GM19397 (cell line): Measurements from ENCODE around the gene OR6M1.

Experiments used
- ATAC-seq: cut with Tn5 transposase; IDR thresholded peaks from one replicate; pipeline ENCODE4 v1.9.1; 2021; ENCODE audit warnings: mild to moderate bottlenecking, moderate library complexity; ENCODE audit not compliant: unreplicated experiment

Gene OR6M1

DNA sequence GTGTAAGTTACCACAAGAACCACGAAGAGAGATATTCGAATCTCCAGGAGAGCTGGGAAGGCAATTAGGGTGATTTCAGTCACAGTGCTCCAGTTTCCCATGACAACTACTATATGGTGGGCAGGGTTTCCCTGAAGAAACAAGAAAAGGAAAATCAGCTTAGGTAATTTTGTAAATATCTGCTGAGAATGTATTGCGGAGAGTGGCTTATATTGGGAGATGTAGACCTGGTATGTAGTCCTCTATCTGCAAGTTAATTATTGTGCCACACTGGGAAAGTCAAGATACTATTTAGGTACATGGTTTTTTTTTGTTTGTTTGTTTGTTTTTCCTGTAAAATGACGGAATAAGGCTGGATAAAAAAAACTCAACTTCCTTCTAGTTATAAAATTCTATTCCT lies at the start of gene OR6M1:
TSS of gene OR6M1 (minus strand) at position 101 of the 400 bp plus-strand sequence. CDS start at position 101, 0 bp downstream.
- ATAC-seq = no peak

- ATAC-seq = no peak
These were observed 46.9 kb upstream of the OR6M1 start for GRCh38 chr11:123853038-123853437.

DNA sequence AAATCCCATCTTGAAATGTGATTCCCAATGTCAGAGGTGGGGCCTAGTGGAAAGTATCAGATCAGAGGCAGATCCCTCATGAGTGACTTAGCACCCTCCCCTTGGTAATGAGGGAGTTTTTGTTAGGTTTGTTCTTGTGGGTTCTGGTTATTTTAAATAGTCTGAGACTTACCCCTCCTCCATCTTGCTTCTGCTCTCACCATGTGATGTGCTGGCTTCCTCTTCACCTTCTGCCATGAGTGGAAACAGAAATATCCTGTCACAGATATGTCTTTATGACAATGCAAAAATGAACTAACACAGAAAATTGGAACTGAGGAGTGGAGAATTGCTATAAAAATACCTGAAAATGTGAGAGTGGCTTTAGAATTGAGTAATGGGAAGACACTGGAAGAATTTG lies 46.2 kb upstream of the OR6M1 start:
- no peak for ATAC-seq

- ATAC-seq = no peak
These were observed 45.0 kb upstream of the OR6M1 start for GRCh38 chr11:123851110-123851509.

DNA sequence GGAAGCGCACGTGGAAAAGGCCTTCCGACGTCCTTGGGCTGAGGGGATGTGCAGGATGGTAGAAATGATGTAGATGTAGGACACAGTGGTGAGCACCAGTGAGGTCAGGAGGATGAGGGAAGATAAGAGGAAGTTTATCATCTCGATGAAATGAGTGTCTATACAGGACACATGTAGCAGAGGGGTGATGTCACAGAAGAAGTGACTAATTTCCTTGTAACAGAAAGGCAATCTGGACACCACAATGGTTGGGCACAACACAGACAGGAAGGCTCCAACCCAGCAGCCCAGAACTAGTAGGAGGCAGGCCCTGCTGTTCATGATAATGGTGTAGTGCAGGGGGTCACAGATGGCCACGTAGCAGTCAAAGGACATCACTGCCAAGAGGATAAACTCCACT lies 35.0 kb upstream of the OR6M1 start:
- ATAC-seq = no peak

DNA sequence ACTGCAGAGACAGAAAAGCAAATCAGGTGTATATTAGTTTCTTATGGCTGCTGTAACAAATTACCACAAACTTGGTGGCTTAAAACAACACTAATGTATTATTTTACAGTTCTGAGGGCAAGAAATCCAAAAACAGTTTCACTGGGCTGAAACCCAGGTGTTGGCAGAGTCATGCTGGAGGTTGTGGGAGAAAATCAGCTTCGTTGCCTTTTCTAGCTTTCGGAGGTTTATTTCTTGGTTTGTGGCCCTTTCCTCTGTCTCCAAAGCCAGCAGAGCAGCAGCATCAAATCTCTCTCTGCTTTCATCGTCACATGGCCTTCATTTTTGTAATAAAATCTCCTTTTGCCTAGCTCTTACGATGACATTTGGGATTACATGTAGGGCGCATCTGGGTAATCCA lies 33.0 kb upstream of the OR6M1 start:
- no peak for ATAC-seq

DNA sequence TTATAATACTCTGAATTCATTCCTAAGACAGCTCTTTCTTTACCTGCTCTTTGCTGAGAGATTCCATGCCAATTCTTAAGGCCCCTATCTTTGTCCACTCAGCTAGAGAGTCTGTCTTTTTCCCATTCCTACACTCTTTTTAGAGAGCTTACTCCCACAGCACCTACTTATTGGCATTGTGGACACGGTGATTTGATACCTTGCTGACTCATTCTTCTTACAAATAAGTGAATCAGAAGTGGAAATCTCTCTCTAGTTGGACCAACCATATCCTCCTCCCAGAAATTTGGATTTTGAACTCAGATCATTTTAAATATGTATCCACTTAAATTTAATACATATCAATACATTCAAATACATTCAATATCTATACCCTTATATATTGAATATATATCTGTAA lies 32.5 kb upstream of the OR6M1 start:
- ATAC-seq = no peak

GRCh38 chr11:123838199-123838598 lies 32.0 kb upstream of the OR6M1 start:
- no peak for ATAC-seq

GRCh38 chr11:123833095-123833494 lies 26.9 kb upstream of the OR6M1 start:
- ATAC-seq = no peak

GRCh38 chr11:123829745-123830144 lies 23.6 kb upstream of the OR6M1 start:
- no peak for ATAC-seq

DNA sequence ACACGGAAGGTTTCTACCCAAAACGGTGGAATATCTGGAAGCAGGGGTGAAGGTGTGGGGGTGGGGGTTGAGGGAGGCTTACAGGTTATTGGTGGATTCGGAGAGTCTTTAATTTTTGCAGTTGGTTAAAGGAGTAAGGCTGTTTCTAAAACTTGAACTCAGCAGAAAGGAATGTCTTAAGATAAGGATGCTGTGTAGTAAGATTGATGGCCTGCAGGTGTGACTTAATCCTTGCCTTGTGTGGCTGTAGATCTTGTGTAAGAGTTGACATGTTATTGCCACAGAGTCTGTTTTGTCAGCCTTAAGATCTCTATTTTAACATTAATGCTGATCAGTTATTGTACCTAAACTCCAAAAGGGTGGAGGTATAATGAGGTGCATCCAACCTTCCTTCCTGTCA lies 16.4 kb upstream of the OR6M1 start:
- no peak for ATAC-seq

GRCh38 chr11:123822032-123822431 lies 15.9 kb upstream of the OR6M1 start:
- no peak for ATAC-seq

DNA sequence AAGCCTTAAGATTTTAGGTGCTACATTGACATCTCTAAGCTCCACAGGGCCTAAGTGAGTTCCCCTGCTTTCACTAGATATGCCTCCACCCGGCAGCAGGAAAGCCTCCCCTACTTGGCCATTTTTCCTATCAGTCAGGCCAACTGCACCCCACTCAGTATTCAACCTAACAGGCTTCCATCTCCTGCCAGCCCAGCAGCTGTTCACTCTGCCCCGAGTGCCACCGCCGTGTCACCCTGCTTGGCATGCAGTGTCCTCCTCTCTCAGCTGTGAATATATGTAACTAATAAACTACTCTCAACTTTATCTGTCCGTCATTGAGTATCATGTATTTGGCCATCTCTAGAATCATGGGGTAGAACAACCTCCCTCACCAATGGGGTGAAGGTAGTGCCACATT lies 9.0 kb upstream of the OR6M1 start:
- ATAC-seq = no peak

GRCh38 chr11:123801765-123802164 lies 4.4 kb downstream of the OR6M1 start:
- ATAC-seq = no peak

DNA sequence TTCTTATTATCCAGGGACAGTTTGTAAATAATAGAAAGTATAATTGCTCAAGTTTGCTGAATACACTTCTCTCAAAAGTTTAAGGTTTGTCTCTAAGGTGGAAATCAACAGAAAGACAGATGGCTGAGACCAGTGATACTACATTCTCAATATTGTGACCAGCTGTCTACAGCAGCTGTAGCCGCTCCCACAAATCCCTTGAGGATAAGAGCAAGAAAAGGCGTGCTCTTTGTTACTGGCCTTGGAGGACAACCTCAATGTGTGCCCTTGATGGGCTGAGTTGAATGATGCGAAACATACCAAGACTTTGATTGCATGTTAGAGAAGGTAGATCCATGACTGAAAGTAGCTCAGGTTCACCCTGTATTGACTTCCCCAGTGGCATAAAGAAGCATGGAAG lies 6.1 kb downstream of the OR6M1 start:
- ATAC-seq = no peak

- no peak for ATAC-seq
These were observed 6.7 kb downstream of the OR6M1 start for GRCh38 chr11:123799438-123799837.

DNA sequence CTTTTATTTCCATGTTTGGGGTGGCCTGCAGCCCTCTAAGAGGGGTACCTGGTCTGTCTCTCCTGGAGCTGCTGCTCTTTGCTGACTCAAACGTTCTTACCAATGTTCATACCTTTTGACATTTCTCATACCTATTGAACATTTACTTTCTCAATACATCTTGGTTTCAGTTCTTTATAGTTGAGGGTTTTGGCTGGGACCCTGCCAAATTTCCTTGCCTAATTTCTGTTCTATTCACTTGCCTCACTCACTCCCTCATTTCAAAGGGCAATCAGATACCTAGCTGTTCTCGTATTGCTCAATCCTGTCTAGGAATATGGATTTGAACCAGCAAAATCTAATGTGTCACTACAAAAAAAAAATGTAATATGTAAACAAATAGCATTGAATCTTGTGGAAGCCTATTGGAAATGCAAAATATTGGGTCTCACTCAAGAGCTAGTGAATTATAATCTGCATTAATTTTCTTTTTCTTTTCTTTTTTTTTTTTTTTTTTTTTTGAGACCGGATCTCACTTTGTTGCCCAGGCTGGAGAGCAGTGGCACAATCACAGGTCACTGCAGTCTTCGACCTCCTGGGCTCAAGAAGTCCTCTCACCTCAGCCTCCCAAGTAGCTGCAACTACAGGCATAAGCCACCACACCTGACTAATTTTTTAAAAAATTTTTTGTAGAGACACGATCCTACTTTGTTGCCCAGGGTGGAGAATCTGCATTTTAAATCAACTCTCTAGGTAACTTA lies 7.5 kb downstream of the OR6M1 start:
- ATAC-seq = no peak

DNA sequence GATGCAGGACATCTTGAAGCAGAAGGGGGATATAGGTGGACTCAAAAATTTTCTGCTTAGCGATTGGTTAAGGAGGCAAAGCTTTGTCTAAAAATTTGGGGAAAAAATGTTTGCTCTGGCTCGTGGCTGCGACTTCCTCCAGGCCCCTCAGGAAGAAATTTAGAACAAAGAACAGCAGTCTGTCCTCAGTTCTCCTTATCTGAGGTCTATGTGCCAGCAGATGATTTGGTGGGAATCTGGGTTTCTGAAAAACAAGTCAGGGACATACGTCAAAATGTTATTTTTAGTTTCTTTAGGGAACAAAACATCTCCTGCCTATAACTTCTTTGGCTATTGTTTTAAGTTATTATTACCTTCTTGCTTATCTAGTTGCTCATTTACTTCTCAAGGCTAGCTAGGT lies 8.1 kb downstream of the OR6M1 start:
- ATAC-seq = no peak

- ATAC-seq = no peak
These were observed 8.6 kb downstream of the OR6M1 start for GRCh38 chr11:123797541-123797940.

DNA sequence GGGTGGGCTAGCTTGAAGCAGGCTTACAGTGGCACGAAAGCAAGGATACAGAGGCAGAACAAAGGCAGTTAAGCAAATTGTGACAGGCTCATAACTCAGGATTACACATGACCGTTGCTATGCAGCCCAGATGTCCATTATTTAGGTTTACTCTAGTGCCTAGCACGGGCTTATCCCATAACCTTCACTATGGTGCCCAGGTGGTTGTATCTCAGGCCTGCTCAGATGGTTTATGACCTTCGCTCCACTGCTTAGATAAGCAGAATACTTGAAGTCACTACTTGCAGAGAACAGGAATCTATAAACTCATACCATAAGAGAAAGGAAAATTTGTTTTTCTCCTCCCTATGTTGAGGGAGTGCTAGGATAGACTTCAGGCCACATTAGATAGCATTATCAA lies 9.0 kb downstream of the OR6M1 start:
- no peak for ATAC-seq

- no peak for ATAC-seq
These were observed 9.9 kb downstream of the OR6M1 start for GRCh38 chr11:123796226-123796625.

- no peak for ATAC-seq
These were observed 22.6 kb downstream of the OR6M1 start for GRCh38 chr11:123783536-123783935.

DNA sequence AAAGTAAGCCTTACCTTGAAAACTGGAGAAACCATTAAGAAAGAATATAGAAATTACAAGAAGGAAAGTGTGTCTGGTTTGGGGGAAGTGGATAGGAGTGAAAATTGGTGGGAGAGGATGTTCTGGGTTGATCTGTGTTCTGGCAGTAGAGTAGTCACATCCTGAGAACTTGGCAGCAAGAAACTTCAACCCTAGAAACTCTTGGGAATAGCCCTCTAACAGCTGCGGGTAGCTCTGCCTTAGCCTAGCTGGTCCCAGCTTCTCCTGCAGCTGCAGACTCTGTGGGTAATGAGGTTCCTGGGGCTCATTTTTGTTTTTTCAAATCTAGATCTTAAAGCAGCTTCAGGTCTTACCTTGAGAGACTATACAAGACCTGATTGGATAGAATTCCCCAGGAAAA lies 27.6 kb downstream of the OR6M1 start:
- ATAC-seq = no peak
